HG03460 (cell line): ENCODE measurements around the gene ZBTB40.
A peak's percentile ranks its signal among the peaks of the same experiment; 100 is the strongest.

Experiments used
- ATAC-seq: cut with Tn5 transposase; IDR thresholded peaks from one replicate; pipeline ENCODE4 v1.9.1; 2021; ENCODE audit not compliant: unreplicated experiment

Gene ZBTB40

DNA sequence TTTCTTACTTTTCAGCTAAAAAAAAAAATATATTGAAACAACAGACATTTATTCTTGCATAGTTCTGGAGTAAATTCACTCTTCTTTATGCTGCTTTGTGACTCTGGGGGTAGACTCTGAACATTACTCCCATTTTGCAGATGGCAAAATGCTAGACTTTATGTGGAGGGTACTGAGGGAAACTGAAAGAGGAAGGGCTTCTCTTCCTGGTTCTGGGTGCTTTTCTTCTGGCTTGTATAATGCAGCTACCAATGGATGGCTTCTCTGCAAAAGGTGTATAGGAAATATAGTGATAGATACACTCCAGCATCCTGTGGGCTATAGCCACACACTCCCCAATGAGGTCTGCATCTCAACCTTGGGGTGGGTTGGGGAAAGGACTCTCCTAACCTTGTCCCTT lies 19.7 kb upstream of the ZBTB40 start:
- no peak for ATAC-seq

DNA sequence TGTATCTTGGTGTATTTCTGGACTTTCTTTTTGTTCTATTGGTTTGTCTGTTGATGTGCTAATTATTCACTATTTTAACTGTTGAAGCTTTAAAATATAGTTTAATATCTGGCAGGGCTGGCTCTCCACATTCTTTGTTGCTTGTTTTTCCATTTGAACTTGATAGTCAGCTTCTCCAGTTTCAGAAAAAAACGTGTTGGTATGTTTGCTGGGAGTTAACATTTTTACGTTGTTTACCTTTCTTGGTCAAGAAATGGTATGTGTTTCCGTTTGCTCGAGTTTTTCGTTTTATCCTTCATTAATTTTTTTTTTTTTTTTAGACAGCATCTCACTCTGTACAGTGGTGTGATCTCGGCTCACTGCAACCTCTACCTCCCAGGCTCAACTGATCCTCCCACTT lies 16.9 kb upstream of the ZBTB40 start:
- no peak for ATAC-seq

DNA sequence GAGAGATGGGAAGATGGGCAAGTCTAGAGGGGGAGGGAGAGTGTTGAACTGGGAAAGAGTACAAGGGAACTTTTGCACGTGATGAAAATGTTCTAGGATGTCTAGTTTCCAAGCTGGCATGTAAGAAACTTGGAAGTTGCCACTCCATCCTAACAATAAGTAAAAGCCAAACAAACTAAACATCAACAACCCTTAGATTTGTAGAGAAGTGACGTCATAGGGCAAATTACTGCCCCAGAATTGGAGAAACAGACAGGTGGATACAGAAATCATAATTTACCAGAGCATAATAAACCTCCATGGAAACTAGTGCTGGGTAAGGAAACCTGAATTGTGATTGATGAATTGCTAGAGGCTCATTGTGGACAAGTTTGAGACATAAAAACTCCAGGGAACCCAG lies 14.7 kb upstream of the ZBTB40 start:
- no peak for ATAC-seq

DNA sequence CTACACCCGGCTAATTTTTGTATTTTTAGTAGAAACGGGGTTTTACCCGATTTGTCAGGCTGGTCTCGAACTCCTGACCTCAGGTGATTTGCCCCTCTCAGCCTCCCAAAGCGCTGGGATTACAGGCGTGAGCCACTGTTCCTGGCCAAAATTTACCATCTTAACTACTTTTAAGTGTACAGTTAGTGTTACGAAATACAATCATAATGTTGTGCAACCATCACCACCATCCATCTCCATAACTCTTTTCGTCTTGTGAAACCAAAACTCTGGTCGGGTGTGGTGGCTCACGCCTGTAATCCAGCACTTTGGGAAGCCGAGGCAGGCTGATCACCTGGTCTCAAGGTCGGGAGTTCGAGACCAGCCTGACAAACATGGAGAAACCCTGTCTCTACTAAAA lies 14.1 kb upstream of the ZBTB40 start:
- ATAC-seq = no peak

DNA sequence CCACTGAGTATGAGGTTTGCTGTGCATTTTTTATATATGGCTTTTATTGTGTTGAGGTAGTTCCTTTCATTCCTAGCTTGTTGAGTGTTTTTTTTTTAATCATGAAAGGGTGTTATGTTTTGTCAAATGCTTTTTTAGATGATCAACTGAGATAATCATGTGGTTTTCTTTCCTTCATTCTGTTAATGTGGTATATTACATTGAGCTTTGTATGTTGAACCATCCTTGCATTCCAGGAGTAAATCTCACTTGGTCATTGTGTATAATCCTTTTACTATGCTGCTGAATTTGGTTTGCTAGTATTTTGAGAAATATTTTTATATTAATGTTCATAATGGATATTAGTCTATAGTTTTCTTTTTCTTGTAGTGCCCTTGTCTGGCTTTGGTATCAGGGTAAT lies 11.1 kb upstream of the ZBTB40 start:
- ATAC-seq = no peak

DNA sequence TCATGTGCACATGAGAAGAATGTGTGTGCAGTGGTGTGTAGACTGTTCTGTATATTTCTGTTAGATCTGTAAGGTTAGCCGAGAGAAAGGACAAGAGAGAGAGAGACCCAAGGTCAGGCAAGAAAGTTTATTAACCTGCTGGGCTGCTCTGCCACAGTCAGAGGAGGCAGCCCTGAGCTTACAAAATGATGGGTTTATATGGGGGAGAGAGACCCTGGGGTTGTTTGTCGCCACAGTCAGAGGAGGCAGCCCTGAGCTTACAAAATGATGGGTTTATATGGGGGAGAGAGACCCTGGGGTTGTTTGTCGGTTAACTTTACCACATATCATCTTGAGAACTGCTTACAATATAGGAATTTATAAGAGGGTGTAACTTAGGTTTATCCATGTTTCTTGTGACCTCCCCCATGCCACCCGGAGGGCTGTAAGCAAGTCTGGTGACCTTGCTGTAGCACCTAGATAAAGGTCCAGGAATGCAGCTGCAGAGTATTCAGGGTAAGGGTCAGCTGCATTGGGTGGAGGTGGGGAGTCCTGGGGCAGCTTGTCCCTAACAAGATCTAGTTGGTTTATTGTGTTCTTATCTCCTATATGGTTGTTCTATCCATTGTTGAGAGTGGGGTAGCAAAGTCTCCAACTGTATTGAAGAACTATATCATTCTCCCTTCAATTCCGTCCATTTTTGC lies 9.3 kb upstream of the ZBTB40 start:
- no peak for ATAC-seq

DNA sequence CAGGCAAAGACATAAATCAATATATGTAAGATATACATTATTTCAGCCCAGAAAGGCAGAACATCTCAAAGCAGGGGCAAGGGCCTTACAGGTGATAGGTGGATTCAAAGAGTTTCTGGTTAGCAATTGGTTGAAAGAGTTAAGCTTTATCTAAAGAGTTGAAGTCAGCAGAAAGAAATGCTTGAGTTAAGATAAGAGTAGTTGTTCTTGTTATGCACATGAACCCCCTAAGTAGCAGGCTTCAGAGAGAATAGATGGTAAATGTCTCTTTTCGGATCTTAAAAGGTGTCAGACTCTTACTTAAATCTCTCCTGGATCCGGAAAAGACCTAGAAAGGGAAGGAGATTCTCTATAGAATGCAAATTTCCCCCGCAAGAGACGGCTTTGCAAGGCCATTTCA lies 8.3 kb upstream of the ZBTB40 start:
- no peak for ATAC-seq

DNA sequence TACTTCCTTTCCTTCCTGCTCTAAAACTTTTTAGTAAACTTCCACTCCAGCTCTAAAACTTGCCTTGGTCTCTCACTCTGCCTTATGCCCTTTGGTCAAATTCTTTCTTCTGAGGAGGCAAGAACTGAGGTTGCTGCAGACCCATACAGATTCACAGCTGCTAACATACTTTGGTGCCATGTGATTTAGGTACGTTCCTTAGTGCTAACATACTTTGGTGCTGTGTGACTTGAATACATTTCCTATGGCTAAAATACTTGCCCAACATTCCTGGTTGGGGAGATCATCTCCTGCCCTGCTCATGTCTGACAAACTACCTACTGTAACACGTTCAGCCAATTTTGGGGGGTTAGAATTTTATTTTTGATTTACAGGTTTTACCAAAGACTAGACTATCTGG lies 6.8 kb upstream of the ZBTB40 start:
- no peak for ATAC-seq

DNA sequence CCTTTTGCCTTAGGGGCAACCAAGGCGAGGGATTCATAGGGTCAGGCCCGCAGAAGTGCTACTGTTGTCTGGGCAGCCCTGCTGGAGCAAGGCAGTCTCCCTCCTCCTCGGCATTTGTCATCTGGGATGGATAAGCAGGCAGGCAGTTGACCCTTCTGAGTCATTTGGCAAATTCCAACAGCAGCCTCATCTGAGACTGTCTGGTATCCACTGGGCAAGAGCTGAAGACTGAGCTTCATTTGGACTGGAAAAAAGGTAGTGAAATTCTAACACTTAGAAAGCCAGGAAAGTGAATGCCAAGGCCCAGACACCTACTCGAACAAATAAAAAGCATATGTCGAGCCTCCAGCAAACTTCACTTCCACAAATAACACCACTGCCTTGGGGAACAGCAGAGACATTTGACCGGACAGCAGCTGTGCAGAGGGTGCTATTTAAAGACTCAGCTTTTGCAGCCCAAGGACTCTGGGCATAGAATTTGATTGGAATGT lies 4.0 kb upstream of the ZBTB40 start:
- no peak for ATAC-seq

DNA sequence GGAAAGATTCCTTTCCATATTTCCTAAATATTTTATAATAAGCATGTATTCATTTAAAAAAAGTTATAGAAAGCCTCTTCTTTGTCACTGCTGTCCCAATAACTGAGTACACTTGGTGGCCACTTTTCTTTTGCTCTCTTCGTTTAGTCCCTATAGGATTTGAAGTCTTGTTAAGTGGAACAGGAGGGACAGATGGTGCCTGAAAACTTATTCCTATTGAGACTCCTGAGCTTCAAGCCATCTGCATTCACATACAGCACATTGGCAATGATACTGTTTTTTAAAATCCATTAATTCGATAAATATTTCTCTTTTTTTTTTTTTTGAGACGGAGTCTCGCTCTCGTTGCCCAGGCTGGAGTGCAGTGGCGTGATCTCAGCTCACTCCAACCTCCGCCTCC lies 2.0 kb upstream of the ZBTB40 start:
- ATAC-seq = no peak

DNA sequence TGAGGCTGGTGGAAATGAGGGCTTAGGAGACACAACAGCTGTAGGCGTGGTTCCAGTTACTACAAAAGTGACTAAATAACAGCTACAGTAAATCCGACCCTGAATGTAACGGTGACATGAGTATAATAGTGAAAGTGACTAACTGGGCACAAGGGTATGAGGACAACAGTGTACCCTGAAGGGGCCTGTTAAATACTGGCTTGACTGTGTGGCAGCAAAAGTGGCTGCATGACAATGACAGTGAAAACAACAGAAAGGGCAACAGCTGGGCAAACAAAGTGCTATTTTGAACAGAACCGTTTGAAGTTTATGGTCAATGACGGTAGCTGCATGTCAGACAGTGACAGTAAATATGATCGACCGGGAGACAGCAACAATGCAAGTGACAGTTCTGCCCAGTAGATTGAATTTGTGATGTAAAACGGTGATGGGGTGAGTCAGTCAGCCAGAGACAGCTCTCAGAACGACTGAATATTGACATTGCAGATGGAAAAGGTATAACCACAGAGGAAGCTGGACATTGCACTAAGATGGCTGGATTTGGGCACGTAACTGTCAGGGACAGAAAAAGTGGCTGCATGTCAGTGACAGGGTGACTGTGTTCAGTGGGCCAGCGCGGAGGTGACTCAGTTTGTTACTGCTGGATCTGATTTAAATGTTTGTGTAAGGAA lies 1.2 kb upstream of the ZBTB40 start:
- no peak for ATAC-seq

DNA sequence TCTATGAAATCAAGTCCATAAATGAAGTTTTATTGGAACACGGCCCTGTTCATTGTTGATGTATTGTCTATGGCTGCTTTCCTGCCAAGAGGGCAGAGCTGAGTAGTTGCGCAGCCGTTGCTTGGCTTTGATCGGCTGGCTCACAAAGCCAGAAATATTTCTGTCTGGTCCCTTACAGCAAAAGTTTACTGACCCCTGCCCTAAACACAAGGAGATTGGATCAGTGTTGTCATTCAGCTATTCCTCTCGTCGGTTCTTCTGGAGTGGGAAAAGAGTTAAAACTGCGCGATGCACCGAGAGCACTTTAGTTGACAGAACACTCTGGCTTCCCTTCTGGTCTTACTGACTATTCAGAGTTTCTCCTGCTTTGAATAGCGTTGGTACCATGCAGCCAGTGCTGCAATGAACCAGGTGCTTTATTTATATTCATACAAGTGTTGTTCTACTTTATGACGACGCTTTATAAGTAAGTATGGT lies 868 bp downstream of the ZBTB40 start:
- peak; percentile 23 for ATAC-seq

DNA sequence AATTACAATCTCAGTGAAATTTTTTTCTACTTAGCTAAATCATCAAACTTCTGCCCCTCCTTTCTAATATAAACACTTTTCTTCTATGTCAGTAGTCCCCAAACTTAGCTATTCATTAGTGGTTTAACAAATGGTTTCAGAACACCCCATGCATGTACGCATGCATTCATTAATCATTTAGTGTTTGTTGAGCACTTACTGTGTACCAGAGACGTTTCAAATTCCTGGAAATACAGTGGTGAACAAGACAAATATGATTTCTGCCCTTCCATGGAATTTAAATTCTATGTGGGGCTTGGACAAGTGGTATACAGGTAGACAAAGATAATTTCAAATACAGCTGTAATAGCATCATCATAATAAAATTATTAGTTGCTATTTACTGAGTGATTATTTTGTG lies 1.5 kb downstream of the ZBTB40 start:
- ATAC-seq = no peak

DNA sequence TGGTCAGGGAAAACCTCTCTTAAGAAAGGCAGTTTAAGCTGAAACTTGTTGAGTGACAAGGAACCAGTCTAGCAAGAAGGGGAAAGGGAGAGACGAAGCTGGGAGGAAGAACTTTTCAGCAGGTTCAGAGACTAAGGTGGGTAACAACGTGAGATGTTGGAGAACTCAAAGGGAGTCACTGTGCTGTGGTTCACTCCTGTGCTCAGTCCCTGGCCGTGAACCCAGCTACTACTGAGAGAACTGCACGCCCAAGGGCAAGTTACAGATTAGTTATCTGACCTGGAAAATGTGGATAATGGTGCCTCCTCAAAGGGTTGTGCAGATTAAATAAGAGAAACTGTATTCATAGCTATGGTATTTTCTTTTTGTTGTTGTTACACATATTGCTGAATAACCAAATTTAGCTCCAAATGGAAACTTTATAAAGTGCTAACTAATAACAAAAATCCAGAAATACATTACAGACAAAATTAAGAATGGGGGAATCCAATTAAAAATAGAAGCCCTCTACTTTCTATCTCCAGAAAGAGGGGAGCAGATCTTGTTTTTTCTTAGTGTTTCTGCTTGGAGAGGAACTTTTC lies 2.9 kb downstream of the ZBTB40 start:
- no peak for ATAC-seq

DNA sequence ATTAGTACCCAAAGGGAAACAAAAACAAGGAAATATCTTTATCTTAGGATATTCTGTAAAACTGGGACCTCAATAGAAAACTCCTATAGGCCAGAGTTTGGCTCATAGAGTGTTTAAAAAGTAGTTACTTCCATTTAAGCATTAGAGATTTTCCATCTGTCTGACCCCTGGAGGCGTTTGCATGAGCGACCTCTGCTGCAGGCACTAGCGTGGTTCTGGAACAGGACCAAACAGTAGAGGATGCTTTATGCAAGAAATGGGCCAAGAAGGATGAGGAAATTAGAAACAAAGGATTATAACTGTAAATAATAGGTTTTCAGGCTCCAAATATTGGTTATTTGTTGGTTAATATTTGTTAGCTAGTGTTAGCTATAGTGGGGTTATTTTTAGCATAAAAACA lies 5.7 kb downstream of the ZBTB40 start:
- ATAC-seq = no peak

DNA sequence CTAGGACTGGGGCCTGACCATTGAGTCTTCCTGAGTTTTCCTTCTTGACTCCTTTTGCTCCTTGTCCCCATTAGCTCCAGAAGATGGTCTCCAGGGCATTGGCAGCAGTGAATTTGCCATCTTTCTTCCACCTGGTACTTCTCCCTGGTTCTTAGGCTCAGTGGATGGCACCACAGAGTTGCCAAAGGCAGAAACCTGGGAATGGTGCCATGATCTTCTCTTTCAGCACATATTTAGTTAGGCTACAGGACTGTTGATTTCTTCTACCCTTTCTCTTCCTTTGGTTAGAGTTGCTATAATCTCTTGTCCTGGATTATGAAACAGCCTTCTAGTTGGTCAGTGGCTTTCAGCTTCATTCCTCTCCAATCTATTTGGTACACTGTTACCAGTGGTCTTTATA lies 6.2 kb downstream of the ZBTB40 start:
- ATAC-seq = no peak

DNA sequence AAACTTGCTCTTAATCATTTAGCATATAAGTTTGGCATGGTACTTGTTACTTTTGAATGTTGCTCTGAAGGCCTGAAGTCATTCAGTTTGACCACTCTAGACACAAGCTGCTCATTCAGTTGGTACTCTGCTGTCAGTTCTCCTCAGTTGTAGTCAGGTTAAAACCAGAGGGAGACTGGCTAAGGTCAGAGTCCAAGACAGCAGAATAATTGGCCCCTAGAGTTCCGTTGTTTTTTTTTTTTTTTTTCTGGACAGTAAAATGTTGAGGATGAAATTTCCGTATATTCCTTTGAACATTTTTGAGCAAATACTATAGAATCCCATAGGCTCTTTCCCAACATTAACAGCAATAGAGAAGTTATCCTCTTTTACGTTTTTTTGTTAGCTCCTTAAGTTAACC lies 9.4 kb downstream of the ZBTB40 start:
- ATAC-seq = no peak

DNA sequence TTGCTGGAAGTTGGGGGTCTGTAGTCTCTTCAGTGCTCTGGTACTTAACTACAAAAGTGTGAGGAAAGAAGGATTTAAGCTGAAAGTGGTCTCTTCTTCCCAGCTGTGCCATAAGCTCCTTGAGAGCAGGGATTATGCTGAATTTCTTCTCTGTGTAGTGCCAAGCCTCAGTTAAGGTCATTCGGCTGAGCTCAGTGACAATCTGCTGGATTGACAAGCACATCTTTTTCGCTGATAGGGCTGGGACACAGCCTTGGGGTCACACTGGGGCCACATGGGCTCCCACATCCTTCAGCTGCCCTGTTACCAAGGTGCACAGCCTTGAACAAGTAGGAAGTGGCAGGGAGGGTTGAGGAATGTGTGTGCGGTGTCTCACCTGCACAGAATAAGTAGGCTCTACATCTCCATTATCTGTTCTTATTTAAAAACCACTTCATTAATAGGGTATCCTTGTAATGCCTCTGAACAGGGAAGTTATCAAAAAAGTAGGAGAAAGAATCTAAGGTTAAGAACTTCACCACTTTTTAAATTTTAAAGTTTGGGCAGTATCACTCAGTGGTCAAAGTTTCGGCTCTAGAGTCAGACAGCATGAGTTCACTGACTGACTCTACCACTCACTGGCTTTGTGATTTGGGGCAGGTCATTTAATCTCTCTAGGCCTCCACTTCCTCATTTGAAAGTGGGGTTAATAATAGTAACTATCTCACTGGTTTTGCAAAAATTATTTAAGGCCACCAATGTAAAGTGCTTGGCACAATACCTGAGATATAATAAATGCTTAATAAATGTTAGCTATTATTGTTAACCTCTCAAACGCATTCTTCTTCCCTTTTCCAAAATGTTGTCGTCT lies 10.3 kb downstream of the ZBTB40 start:
- ATAC-seq = no peak

DNA sequence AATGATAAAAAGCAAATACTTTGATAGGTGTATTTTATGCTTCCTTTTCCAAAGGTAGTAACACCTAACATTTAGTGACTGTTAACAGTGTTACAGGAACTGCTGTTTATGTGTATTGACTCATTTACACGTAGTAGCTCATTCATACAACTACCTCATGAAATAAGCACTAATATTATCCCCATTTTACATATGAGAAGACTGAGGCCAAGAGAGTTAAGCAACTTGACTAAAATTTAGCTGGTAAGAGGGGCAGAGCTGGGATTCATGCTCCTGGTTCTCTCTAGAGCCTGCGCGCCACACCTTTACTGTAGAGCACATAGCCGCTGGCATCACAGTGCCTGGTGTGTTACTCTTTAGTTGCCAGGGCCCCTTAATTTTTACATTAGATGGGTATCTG lies 11.3 kb downstream of the ZBTB40 start:
- ATAC-seq = no peak

DNA sequence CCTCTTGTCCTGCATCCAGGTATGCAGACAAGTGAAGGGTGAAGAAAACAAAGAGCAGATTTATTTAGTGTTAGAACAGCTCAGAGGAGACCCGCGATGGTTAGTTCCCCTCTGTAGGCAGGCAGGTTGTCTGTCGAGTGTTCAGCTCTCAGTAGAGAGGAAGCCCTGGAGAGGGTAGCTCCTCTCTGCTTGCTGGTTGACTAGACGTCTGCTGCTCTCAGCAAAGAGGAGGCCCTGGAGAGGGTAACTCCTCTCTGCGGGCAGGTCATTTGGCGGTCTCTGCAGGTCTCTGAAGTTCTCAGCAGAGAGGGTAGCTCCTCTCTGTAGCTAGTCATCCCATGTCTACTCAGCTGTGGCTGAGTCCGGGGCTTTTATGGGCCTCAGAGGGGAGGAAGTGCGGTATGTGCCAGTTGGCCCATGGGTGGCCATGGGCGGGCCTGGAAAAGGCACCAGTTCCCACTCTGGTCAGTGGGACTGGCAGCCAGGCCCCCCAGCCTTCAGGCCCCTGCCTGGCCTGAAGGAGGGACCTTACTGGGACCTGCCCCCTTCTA lies 13.4 kb downstream of the ZBTB40 start:
- ATAC-seq = no peak

DNA sequence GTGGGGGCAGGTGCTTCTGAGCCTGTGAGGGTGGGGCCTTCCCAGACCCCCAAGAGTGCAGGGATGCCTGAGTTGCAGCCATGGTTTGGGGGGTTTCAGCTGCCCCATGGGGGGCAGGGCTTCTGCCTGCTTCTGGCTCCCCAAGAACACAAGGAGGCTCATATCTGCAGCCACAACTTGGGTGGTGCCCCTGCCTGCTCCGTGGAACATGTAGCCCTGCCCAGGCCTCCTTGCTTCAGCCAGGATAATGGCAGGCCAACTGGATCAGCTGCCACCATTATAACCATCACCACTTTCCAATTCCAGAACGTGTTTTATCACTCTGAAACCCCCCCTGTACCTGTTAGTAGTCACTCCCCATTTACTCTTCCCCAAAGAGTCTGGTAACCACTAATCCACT lies 14.0 kb downstream of the ZBTB40 start:
- ATAC-seq = no peak
